ENCODE data around the gene DMTF1.
"Not testable (repeated sequence)": the region's sequence is repeated elsewhere in the genome, so short reads cannot be mapped to it uniquely, and the experiment has no call there.

The DMTF1 gene

DNA sequence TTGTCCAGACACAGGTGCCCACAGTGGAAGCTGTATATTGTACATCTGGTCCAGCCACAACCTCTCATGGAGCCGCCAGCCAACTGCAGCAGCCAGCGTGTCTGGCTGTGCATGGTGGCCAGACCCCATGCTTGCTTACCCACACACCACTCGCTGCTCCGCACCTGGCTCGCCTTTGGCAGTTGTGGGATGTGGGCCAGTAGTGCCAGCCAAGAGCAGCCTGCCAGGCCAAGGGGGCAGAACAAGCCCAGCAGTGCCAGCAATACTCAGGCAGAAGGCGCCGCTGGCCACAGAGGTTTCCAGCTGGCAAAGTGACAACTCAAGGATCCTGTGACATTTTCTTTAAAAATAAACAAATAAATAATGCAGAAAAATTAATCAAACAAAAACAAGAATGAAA lies 79.0 kb downstream of the DMTF1 start:
- peak; percentile 86 for DNase-seq

DNA sequence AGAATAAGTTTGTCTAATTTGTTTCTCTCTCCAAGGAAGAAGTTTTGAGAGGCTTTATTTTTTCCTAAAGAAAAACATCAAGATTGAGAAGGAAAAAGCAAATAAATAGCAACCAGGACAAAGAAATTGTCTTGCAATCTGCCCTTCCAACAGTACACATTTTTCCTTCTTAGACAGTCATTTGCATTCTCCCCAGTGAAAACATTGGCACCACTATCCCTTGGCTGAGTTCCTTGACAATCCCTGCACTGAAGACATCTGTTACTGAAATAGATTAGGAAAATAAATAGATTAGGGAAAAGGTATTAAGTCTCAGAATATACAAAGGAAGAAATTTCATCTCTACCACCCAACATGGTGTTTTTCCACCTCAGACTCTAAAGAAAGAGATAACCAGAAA lies 79.5 kb downstream of the DMTF1 start:
- DNase-seq: peak; percentile 3

DNA sequence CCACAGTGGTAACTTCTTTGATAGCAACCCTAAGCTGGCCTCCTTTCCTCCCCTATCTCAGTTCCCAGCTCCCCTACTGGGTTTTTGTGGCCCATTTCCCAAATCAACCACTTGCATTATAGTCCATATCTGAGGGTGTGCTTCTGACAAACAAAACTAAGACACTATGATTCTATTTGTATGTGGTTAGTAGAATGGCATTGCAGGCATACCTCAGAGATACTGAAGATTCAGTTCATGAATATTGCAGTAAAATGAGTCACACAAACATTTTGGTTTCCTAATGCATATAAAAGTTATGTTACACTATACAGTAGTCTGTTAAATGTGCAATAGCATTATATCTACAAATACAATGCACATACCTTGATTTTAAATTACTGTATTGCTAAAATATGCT lies 82.7 kb downstream of the DMTF1 start:
- DNase-seq: no peak

DNA sequence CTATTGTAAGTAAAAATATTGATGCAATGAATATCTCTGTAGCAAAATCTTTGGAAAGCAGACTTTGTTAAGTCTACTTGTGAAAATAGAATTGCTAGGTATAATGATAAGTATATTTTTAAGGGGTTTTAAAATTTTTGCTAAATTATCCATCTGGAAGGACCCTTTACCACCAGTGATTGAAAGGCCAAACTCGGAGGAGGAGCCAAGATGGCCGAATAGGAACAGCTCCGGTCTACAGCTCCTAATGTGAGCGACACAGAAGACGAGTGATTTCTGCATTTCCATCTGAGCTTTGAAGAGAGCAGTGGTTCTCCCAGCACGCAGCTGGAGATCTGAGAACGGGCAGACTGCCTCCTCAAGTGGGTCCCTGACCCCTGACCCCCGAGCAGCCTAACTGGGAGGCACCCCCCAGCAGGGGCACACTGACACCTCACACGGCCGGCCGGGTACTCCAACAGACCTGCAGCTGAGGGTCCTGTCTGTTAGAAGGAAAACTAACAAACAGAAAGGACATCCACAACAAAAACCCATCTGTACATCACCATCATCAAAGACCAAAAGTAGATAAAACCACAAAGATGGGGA lies 86.3 kb downstream of the DMTF1 start:
- not testable (repeated sequence) for DNase-seq

DNA sequence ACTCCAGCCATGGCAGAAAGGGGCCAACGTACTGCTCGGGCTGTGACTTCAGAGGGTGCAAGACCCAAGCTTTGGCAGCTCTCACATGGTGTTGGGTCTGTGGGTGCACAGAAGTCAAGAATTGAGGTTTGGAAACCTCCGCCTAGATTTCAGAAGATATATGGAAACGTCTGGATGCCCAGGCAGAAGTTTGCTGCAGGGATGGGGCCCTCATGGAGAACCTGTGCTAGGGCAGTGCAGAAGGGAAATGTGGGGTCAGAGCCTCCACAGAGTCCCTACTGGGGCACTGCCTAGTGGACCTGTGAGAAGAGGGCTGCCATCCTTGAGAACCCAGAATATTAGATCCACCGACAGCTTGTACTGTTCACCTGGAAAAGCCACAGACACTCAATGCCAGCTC lies 93.4 kb downstream of the DMTF1 start:
- not testable (repeated sequence) for DNase-seq

Data from NCI-H2029 treated with DMSO at 0.1 percent for 48 hours (cell line).